Activated CD8-positive, alpha-beta memory T cell treated with anti-CD3 and anti-CD28 coated beads, Interleukin-2, amount 10 ng/mL, durations not matched to agents 7 days and 5 days (primary cell): ENCODE data around the gene TNC. TPM values are rescaled to one million over a fixed set of nuclear protein-coding genes. Genes with fewer than 3 reads are reported as not detected.

ENCODE experiments used
- ATAC-seq: fragments of 150-1000 bp; cut with Tn5 transposase; one replicate; pipeline ENCODE4 v1.10.0; 2021; ENCODE audit warnings: moderate library complexity
- CTCF ChIA-PET: fragments of 350-600 bp; sonication (Branson Sonifier 250); formaldehyde crosslinking; loops from one replicate; lab custom pipeline; 2021; ENCODE audit warnings: antibody characterized with exemption; lab: Charles Lee
- DNase-seq: peaks from one replicate; pipeline ENCODE4 v3.0.0-alpha.2; 2020
- H3K27ac Mint-ChIP-seq: one replicate; pipeline ENCODE4 v1.8.0; 2021; ENCODE audit warnings: mild to moderate bottlenecking, mixed read lengths
- H3K27me3 Mint-ChIP-seq: one replicate; pipeline ENCODE4 v1.8.0; 2021; ENCODE audit warnings: mixed read lengths
- H3K36me3 Mint-ChIP-seq: one replicate; pipeline ENCODE4 v1.8.0; 2021; ENCODE audit warnings: mild to moderate bottlenecking, mixed read lengths
- H3K4me1 Mint-ChIP-seq: one replicate; pipeline ENCODE4 v1.8.0; 2021; ENCODE audit warnings: mixed read lengths
- H3K4me3 Mint-ChIP-seq: one replicate; pipeline ENCODE4 v1.8.0; 2021; ENCODE audit warnings: mild to moderate bottlenecking, moderate library complexity, mixed read lengths
- H3K9me3 Mint-ChIP-seq: one replicate; pipeline ENCODE4 v1.8.0; 2022; ENCODE audit warnings: low read depth, mixed read lengths
- total RNA-seq, 2 experiments: library from RNA; stranded (reverse); gene quantifications; one replicate each; pipeline ENCODE4 v1.2.3, GENCODE V29; 2021

TNC gene
- total RNA-seq, 2 experiments from 2014 or later = 0.32 to 0.61 TPM

DNA sequence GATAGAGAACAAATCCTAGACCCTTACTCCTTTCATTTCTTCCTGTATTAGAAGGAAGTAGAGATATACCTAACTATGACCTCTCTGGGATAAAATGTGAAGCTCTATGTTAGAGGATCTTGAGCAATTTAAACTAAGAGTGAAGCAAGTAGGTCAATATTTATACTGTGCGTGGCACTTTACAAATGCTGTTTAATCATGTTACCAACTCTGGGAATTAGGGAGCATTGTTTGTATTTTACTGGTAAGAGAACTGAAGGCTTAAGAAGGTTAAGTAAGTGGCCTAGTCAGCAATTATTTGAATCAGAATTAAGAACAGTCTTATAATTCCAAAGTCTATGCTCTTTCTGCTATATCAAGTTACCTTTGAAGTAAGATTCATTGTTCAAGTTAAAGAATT is 12.0 kb downstream of the TNC start:
- H3K27me3 Mint-ChIP-seq = peaks cover 12% of the 10 kb centered on the region
- H3K4me3 Mint-ChIP-seq = no peak overlapping the region
- DNase-seq = no peak
- no peaks in the 10 kb centered on the region for H3K36me3 Mint-ChIP-seq
- H3K4me1 Mint-ChIP-seq = peaks cover 6% of the 10 kb centered on the region
- H3K9me3 Mint-ChIP-seq = no peaks in the 10 kb centered on the region
- H3K27ac Mint-ChIP-seq = no peak overlapping the region
- ATAC-seq = no peak
- CTCF ChIA-PET = no interaction called here

DNA sequence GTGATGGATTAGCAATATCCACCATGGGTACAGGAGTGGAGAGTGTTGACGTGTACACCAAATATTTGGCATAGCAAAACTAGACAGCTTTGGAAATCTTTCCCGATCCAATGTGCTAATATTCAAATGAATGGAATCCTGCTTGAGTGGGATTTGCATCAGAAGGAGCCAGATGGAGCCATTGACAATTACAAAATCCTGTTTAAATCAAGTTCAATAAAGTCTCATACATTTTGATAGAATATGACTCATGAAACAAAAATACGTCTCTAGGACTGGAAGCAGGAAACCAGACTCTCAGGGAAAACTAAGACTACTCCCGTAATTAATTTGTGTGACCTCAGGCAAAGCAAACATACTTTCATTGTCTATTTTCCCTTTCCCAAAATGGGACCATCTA is 13.0 kb downstream of the TNC start:
- no peak for DNase-seq
- Mint-ChIP-seq H3K27me3 (peaks cover 9% of the 10 kb centered on the region), H3K27ac (no peak overlapping the region), H3K4me1 (peaks cover 6% of the 10 kb centered on the region), H3K36me3 (no peaks in the 10 kb centered on the region), H3K4me3 (no peak overlapping the region), H3K9me3 (no peaks in the 10 kb centered on the region)
- CTCF ChIA-PET = no interaction called here
- no peak for ATAC-seq

DNA sequence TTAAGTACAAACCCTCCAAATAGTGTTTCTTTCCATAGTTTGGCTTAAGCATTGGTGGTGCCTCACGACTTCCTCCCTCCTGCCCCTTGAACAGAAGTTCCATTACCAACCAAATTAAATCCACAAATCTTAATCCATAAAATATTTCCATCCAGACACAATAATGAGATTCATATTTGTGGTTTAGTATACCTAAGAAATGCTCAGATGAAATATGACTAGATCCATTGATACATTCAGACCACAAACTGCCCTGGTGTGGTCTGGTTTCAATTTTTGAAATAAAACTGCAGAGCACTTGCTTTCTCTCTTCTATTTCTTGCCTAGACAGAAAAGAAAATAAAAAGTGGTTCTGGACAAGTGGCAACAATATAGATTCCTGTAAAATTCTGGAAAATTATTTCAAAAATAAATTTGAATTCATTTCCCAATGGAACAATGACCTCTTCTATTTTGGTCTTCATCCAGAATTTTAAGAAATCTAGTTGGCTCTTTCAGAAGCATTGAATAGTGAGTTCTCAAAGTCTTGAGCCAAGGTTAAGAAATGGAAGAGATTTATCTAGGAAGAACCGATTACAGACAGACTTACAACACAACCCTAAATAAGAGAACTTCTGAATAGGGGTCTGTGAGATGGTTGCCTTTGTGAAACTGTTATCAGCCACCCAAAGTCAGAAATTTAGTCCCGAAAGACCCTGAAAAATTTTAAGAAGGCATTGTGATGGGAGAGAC is 14.0 kb downstream of the TNC start:
- Mint-ChIP-seq H3K27me3 (peaks cover 8% of the 10 kb centered on the region), H3K27ac (no peak overlapping the region), H3K36me3 (no peaks in the 10 kb centered on the region), H3K9me3 (no peaks in the 10 kb centered on the region), H3K4me1 (peaks cover 6% of the 10 kb centered on the region), H3K4me3 (no peak overlapping the region)
- DNase-seq = no peak
- CTCF ChIA-PET = no interaction called here
- no peak for ATAC-seq

DNA sequence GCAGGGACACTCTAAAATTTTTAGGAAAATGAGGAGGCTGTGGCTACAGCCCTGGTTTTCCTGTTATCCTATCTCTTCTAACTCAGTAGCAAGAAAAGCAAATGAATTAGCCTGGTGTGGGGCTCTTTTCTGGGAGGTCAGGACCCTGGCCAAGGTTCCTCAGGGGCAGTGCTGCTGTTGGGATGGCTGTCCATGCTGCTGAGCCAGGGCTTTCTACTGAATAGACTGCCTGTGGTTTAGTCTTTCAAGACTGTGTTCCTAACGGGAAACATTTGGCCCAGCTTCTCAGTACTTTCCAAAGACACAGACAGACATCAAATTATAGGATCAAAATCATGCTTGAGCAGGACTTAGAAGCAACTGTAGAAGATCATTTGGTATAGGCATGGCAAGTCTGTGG is 18.1 kb downstream of the TNC start:
- Mint-ChIP-seq H3K36me3 (no peaks in the 10 kb centered on the region), H3K27me3 (peaks cover 8% of the 10 kb centered on the region), H3K27ac (no peak overlapping the region), H3K4me3 (no peak overlapping the region), H3K9me3 (no peaks in the 10 kb centered on the region), H3K4me1 (no peaks in the 10 kb centered on the region)
- DNase-seq (no peak), ATAC-seq (no peak)
- CTCF ChIA-PET = no interaction called here

DNA sequence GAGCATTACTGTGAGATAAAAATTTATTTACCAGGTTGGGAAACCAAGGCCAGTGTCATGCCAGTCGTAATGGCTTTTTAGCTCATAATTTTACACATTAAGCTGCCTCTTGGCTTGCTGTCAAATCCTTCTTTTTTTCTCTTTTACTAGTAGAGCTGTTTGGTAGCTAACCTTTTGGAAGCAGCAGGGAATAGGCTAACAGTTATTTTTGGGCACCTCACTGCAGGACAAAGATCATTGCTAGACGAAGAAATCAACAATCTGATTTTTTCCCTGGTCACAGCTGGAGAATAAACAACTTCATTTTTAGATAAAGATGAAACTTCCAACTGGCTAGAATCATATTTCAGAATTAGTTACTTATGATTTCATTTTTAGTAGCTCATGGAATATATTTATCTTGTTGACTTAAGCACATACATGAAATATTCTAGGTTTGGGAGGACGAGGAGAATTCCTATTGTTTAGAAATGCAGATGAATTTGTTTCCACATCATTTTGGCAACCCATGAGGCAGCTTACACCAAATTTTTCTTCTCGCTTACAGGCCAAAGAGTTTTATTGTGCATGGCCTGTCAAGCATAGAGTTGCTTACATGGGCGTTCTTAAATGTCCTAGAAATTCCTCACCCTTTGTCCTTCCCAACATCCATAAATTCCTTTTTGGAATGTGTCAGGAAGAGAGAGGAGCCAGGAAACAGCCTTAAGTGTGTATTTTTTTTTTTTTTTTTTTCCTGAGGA is 19.6 kb downstream of the TNC start:
- Mint-ChIP-seq H3K27ac (no peak overlapping the region), H3K36me3 (no peaks in the 10 kb centered on the region), H3K4me3 (no peak overlapping the region), H3K4me1 (no peaks in the 10 kb centered on the region), H3K27me3 (peaks cover 10% of the 10 kb centered on the region), H3K9me3 (no peaks in the 10 kb centered on the region)
- CTCF ChIA-PET = interaction anchor here (1.1 kb wide), 1 partner anchor 9 kb away, joined by 3 read pairs; no protein-coding TSS in a partner anchor
- no peak for DNase-seq
- no peak for ATAC-seq

DNA sequence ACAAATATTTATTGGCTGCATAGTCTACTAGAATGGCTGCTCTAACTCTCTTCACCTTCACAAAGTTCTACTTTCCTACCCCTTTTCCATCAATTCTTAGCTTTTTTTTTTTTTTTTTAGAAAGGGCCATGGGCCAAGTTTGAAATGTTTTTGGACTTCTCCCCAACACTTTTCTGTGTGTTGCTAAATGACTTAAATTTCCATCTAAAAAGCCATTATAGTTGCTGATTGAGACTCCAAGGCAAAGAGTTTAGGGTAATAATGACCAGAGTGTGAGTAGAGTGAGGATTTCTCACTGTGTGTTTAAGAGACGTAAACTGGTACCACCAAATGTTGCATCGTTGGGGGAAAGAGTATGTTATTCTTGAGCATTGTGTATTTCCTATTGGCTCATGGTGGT is 24.4 kb downstream of the TNC start:
- no peak for DNase-seq
- CTCF ChIA-PET = no interaction called here
- Mint-ChIP-seq H3K36me3 (no peaks in the 10 kb centered on the region), H3K27ac (no peak overlapping the region), H3K4me1 (no peaks in the 10 kb centered on the region), H3K4me3 (no peak overlapping the region), H3K9me3 (no peaks in the 10 kb centered on the region), H3K27me3 (peaks cover 32% of the 10 kb centered on the region)
- ATAC-seq = no peak

DNA sequence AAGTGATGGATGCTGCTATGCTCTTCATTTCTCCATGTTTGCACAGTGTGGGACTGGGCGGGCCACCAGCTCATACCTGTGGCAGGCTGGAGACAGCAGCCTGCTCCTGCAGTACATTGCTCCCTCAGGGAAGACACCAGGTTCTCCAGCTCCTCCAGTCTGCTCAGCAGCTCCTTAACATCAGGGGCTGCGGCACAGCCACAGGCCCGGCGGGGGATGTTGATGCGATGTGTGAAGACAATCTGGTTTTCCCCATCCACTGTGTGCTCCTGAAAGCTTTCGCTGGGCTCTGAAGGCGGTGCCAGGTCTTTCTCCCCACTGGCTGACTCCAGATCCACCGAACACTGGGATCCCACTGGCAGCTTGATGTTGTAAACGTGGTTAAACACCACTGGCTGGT is 27.5 kb downstream of the TNC start:
- no peak for DNase-seq
- peaks cover 24% of the 10 kb centered on the region for H3K27me3 Mint-ChIP-seq
- H3K4me1 Mint-ChIP-seq = no peaks in the 10 kb centered on the region
- CTCF ChIA-PET = no interaction called here
- no peak overlapping the region for H3K4me3 Mint-ChIP-seq
- H3K9me3 Mint-ChIP-seq = no peaks in the 10 kb centered on the region
- H3K27ac Mint-ChIP-seq = no peak overlapping the region
- H3K36me3 Mint-ChIP-seq = no peaks in the 10 kb centered on the region
- no peak for ATAC-seq

DNA sequence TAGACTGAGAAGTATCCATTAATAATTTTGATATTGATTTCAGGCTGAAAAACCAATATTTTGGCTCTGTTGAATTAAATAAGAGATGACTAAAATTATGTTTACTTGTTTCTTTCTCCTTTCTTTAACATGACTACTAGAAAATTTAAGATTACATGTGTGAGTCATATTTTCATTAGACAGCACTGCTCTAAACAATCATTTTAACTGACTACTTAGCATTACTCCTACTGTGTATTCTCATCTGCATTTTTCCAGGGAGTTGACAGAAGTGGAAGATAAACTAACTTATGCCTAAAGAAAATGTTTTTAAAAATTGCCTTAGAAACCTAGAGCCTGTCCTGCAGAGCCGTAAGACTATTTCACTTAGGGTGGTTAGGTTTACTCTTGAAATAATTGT is 29.1 kb downstream of the TNC start:
- DNase-seq (no peak), ATAC-seq (no peak)
- no peak overlapping the region for H3K27ac Mint-ChIP-seq
- peaks cover 24% of the 10 kb centered on the region for H3K27me3 Mint-ChIP-seq
- H3K36me3 Mint-ChIP-seq = no peaks in the 10 kb centered on the region
- no peaks in the 10 kb centered on the region for H3K9me3 Mint-ChIP-seq
- CTCF ChIA-PET = interaction anchor here (0.6 kb wide), 1 partner anchor 339 kb away, joined by 3 read pairs; no protein-coding TSS in a partner anchor
- no peaks in the 10 kb centered on the region for H3K4me1 Mint-ChIP-seq
- H3K4me3 Mint-ChIP-seq = no peak overlapping the region

DNA sequence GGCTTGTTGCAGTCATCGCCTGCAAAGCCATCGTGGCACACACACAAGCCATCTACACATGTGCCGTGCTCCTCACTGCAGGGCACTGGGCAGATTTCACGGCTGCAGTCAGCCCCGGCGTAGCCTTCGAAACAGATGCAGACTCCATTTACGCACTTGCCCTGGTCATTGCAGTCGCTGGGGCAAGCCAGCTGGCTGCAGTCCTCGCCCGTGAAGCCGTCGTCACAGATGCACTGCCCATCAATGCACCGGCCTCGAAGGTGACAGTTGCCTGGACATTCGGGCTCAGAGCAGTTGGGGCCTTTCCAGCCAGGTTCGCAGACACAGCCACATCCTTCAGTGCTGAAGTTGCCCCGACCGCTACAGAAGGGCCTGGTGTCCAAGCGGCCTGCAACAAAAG is 31.1 kb downstream of the TNC start:
- Mint-ChIP-seq H3K27ac (no peak overlapping the region), H3K4me1 (no peaks in the 10 kb centered on the region), H3K9me3 (no peaks in the 10 kb centered on the region), H3K36me3 (no peaks in the 10 kb centered on the region), H3K4me3 (no peak overlapping the region), H3K27me3 (peaks cover 11% of the 10 kb centered on the region)
- CTCF ChIA-PET = no interaction called here
- no peak for ATAC-seq
- DNase-seq = no peak

DNA sequence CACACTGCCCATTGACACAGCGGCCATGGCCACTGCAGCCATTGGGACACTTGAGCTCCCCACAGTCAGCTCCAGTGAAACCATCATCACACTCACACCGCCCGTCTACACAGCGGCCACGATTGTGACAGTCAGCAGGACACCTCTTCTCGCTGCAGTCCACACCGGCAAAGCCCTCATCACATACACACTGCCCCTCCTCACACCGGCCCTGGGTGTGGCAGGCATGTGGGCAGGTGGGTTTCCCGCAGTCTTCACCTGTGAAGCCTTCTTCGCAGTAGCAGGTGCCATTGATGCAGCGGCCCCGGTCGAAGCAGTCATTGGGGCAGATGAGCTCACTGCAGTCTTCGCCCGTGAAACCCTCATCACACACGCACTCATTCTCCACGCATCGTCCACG is 31.5 kb downstream of the TNC start:
- H3K27me3 Mint-ChIP-seq = peaks cover 7% of the 10 kb centered on the region
- CTCF ChIA-PET = no interaction called here
- H3K36me3 Mint-ChIP-seq = no peaks in the 10 kb centered on the region
- no peaks in the 10 kb centered on the region for H3K4me1 Mint-ChIP-seq
- ATAC-seq (no peak), DNase-seq (no peak)
- H3K9me3 Mint-ChIP-seq = no peaks in the 10 kb centered on the region
- no peak overlapping the region for H3K27ac Mint-ChIP-seq
- H3K4me3 Mint-ChIP-seq = no peak overlapping the region

DNA sequence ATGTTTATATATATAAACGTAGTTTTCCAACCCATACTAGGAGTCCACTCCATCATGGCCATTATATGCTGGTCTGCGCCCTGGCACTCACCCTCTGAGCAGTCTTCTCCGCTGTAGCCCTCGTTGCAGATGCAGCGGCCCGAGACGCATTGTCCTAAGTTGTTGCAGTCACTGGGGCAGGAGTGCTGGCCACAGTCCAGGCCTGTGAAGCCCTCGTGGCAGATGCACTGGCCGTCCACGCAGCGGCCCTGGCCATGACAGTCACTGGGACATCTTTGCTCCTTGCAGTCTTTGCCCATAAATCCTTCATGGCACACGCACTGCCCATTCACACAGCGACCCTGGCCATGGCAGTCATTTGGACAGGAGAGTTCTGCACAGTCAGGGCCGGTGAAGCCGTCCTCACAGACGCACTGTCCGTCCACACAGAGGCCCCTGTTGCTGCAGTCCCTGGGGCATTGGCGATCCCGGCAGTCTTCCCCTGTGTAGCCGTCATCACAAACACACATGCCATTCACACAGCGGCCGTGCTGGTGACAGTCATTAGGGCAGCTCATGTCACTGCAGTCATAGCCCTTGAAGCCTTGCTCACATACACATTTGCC is 32.1 kb downstream of the TNC start:
- Mint-ChIP-seq H3K36me3 (no peaks in the 10 kb centered on the region), H3K9me3 (no peaks in the 10 kb centered on the region), H3K27me3 (peaks cover 5% of the 10 kb centered on the region), H3K27ac (no peak overlapping the region), H3K4me3 (no peak overlapping the region), H3K4me1 (no peaks in the 10 kb centered on the region)
- ATAC-seq (no peak), DNase-seq (no peak)
- CTCF ChIA-PET = no interaction called here

DNA sequence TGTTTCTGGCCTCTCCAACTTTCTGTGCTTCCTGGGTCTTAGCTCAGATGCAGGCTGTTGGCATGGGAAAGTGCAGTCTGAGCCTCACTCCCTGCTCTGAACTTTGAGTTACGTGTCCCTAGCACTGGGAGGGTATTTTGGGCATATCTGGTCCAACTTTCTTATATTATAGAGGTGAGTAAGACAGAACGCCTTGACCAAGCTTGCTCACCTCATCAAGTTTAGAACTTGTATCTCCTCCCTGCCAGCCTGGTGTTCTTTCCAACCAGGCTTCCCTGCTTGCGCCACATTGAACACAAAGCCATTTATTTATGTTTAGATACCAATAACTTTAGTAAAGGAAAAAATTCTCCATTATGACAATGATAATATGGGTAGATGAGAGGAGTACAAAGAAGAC is 33.2 kb downstream of the TNC start:
- Mint-ChIP-seq H3K27ac (no peak overlapping the region), H3K4me1 (no peaks in the 10 kb centered on the region), H3K36me3 (no peaks in the 10 kb centered on the region), H3K9me3 (no peaks in the 10 kb centered on the region), H3K4me3 (no peak overlapping the region), H3K27me3 (peaks cover 8% of the 10 kb centered on the region)
- DNase-seq (no peak), ATAC-seq (no peak)
- CTCF ChIA-PET = no interaction called here

DNA sequence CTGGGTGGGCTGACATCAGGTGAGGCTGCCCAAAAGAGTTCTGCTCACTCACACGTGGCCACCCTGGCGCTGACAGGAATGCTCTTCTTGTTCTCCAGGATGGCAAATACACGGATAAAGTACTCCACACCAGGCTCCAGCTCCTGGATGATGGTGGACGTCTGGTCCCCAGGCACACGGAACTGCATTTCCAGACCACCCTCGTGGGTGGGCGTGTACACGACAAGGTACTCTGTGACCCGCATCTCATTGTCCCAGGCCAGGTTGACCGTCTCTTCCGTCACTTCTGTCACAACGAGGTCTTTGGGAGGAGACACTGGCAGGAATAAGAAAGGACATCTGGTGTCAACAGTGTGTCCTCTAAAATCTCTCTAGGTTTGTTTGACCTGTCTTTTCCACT is 33.8 kb downstream of the TNC start:
- Mint-ChIP-seq H3K4me1 (no peaks in the 10 kb centered on the region), H3K36me3 (no peaks in the 10 kb centered on the region), H3K27ac (no peak overlapping the region), H3K27me3 (peaks cover 9% of the 10 kb centered on the region), H3K9me3 (no peaks in the 10 kb centered on the region), H3K4me3 (no peak overlapping the region)
- CTCF ChIA-PET = no interaction called here
- no peak for ATAC-seq
- no peak for DNase-seq

DNA sequence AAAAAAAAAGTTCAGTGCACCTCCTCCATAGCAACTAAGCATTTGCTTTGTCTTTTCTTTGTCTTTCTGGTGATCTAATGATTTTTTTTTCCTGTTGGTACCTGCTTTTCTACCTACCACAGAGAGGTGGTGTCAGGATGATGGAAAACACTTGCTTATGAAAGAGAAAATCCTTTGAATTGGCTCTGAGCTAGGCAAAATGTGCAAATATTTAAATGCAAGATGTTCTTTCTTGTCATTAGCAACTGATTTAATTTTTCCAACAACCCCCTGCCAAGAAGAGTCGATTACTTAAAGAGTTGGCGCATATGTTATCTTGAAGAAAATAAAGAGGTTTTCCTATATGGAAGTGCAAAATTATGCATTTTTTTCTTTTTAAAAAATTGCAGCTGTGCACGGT is 37.7 kb downstream of the TNC start:
- Mint-ChIP-seq H3K27ac (no peak overlapping the region), H3K4me1 (no peaks in the 10 kb centered on the region), H3K4me3 (no peak overlapping the region), H3K36me3 (no peaks in the 10 kb centered on the region), H3K9me3 (no peaks in the 10 kb centered on the region), H3K27me3 (peaks cover 11% of the 10 kb centered on the region)
- ATAC-seq (no peak), DNase-seq (no peak)
- CTCF ChIA-PET = no interaction called here
